LNCAP (cell line): ENCODE results near the gene CYP2C18.

Experiments used
- TF ChIP-seq, protein P1 (sequence below): fragments of 450-650 bp; IDR thresholded peaks from 2 replicates; pipeline ENCODE4 v1.5.1; 2017; ENCODE audit warnings: mild to moderate bottlenecking

The CYP2C18 gene

DNA sequence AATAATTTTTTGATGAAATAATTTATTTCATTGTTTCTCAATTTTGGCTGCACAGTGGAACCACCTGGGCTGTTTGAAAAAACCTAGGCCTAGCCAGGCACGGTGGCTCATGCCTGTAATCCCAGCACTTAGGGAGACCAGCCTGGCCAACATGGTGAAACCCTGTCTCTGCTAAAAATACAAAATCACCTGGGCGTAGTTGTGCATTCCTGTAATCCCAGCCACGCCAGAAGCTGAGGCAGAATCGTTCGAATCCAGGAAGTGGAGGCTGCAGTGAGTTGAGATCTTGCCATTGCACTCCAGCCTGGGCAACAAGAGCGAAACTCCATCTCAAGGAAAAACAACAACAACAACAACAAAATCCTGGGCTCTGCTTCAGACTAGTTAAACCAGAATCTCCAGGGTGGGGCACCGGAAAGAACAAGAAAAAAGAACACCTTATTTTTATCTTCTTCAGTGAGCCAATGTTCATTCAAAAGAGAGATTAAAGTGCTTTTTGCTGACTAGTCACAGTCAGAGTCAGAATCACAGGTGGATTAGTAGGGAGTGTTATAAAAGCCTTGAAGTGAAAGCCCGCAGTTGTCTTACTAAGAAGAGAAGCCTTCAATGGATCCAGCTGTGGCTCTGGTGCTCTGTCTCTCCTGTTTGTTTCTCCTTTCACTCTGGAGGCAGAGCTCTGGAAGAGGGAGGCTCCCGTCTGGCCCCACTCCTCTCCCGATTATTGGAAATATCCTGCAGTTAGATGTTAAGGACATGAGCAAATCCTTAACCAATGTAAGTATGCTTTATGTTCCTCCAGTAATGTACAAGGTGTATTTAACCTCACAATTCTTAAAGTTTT is at the start of gene CYP2C18:
CYP2C18 (plus strand) TSS at position 516 of the 841 bp plus-strand sequence; CDS start at position 607, 91 bp downstream.
- TF ChIP-seq, protein P1, sequence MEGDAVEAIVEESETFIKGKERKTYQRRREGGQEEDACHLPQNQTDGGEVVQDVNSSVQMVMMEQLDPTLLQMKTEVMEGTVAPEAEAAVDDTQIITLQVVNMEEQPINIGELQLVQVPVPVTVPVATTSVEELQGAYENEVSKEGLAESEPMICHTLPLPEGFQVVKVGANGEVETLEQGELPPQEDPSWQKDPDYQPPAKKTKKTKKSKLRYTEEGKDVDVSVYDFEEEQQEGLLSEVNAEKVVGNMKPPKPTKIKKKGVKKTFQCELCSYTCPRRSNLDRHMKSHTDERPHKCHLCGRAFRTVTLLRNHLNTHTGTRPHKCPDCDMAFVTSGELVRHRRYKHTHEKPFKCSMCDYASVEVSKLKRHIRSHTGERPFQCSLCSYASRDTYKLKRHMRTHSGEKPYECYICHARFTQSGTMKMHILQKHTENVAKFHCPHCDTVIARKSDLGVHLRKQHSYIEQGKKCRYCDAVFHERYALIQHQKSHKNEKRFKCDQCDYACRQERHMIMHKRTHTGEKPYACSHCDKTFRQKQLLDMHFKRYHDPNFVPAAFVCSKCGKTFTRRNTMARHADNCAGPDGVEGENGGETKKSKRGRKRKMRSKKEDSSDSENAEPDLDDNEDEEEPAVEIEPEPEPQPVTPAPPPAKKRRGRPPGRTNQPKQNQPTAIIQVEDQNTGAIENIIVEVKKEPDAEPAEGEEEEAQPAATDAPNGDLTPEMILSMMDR: no peak

DNA sequence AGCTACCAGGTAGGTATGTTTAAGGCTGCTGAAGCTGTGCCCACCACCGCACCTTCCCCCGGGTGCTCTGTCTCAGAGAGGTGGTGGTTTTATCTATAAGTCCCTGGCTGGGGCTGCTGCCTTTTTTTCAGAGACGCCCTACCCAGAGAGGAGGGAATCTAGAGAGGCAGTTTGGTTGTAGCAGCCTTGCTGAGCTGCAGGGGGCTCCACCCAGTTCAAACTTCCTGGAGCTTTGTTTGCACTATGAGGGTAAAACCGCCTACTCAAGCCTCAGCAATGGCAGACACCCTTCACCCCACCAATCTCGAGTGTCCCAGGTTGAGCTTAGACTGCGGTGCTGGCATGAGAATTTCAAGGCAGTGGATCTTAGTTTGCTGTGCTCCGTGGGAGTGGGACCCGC is 43.6 kb upstream of the CYP2C18 start:
- TF ChIP-seq, protein P1: no peak

DNA sequence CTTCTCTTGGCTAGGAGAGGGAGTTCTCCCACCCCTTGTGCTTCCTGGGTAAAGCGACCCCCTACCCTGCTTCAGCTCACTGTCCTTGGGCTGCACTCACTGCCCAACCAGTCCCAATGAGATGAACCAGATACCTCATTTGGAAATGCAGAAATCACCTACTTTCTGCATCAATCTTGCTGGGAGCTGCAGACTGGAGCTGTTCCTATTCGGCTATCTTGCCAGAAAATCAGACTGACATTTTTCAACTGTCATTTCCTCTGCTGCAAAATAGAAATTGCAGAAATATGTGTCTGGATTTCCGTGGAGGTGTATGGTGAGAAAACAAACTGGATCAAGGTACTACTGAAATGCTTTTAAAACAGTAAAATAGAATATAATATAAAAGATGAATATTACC is 43.0 kb upstream of the CYP2C18 start:
- TF ChIP-seq, protein P1: no peak

DNA sequence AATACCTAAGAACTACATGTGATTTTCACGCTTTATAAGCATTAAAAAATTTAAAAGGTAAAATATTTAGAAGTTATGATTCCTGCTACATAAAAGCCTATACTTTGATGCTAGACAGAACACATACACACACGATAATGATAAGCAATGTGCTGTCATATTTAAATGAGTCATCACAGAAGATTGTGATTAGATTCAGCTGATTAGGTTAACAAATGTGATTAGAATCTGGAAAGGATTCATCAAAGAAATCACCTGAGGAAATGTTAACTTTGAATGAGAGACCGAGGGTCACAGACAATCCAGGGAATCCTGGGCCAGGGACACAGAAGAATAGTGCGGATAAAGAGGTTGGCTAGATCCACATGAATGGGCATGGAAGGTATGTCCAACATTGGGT is 42.0 kb upstream of the CYP2C18 start:
- TF ChIP-seq, protein P1: no peak

DNA sequence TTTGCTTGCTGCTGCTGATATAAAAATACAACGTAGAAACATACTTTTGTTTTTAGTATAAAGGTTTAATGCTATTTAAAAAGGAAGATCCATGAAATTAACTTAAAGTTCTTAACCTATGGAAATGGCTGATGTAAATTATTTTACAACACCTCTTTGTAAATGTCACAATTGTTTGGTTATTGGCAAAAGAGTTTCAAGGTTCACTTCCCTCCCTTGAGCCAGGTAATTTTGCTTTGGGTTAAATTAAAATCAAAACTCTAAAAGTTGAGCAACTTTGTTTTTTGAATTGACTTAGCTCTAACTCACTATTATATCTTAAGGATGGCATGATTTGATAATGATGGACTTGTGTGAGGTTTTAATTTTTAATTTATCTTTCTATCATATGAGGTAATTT is 39.2 kb upstream of the CYP2C18 start:
- TF ChIP-seq, protein P1: no peak

DNA sequence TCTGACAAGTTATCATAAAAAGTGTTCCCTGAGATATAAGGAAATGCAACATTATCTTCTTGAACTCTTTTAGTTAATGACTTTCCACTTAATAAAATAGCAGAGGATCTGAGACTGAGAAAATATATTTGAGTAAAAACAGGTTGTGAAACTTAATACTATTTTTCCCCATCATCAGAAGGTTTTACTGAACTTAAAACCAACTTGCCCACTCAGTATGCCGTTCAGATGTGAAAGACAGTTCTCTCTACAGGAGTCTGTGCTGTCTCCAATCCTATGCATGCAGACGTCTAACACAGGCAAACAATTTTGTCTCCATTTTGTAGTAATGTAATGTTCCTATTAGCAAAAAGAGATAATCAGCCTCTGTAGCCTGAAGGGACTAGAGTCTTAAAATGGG is 38.2 kb upstream of the CYP2C18 start:
- TF ChIP-seq, protein P1: no peak

DNA sequence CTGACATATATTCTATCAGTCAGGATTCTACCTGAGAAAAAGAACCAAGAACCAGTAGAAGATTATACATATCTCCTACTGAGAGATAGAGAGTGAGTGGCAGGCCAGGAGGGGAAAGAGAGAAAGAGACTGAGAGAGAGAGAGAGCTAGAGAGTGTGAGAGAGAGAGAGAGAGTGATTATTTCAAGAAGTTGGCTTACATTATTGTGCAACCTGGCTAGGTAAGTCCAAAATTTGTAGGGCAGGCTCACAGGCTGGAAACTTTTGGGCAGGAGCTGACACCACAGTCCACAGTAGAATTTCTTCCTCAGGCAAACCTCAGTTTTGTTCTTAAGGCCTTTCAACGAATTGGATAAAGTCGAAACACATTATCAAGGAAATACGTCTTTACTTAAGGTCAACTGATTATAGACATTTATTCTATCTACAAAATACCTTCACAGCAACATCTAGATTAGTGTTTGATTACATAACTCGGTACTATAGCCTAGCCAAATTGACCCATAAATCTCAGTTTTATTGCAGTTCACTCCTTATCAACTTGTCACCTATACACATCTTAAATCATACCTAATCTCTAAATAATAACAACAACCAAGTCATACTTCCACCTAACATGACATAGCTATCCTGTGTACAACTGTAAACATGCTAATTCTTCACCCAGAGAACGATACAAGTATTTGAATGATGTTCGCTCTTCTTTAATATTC is 17.0 kb upstream of the CYP2C18 start:
- TF ChIP-seq, protein P1: no peak
